Endothelial cell of hepatic sinusoid (primary cell): Measurements from ENCODE around the gene XPR1.
"Not testable (repeated sequence)": the region's sequence is repeated elsewhere in the genome, so short reads cannot be mapped to it uniquely, and the experiment has no call there.

Source experiments
- in situ Hi-C: cut with HindIII; loops from 2 replicates; pipeline ENCODE4 v1.10.0; 2017; ENCODE audit warnings: low sequenced_read_pairs

The XPR1 gene

GRCh38 chr1:180778782-180779398 is 147.1 kb downstream of the XPR1 start:
- in situ Hi-C loops, result no loop called here

- in situ Hi-C loops, result no loop called here
These were observed 147.8 kb downstream of the XPR1 start for GRCh38 chr1:180779584-180779983.

GRCh38 chr1:180781718-180782117 is 149.9 kb downstream of the XPR1 start:
- in situ Hi-C loops, result no loop called here

DNA sequence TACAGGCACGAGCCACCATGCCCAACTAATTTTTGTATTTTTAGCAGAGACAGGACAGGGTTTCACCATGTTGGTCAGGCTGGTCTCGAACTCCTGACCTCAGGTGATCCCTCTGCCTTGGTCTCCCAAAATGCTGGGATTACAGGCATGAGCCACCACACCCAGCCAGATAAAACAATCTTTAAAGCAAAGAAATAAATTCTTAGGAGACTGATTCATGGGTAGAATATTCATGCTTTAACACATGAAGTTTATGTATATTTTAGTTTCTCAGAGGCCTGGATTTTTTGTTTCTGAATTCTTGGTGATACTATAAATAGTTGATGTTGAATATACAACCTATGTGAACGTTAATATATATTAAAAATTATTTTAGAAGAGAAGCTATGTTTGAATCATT is 153.5 kb downstream of the XPR1 start:
- in situ Hi-C loops, result no loop called here

GRCh38 chr1:180785887-180786286 is 154.1 kb downstream of the XPR1 start:
- in situ Hi-C loops, result no loop called here

- in situ Hi-C loops, result no loop called here
These were observed 154.8 kb downstream of the XPR1 start for GRCh38 chr1:180786624-180787023.

DNA sequence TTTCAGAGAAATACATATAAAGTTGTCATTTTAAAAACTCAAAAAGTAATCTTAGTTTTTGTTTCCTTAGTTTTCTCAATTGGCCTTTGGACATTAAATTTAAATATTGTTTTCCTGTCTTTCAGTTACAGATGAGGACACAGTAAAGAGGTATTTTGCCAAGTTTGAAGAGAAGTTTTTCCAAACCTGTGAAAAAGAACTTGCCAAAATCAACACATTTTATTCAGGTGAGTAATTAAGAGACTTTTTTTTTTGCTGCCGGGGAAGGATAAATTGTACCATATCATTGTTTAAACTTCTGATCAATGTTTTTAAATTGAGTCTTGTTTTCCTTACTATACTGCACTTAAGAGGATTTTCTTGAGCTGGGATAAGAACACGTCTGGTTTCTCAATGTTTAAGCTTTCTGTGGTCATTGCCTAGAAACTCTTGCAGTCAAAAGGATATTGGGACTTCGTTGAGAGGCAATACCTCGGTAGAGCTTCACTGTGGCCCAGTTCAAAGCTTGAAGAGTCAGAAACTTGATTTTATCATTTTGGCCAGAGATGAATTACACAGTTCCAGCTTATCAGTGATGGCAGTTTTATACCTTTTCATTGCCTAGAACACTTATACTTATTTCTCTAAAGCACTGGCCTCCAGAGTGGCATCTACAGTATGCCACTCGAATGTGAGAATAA is 155.9 kb downstream of the XPR1 start:
- in situ Hi-C loops, result no loop called here

- in situ Hi-C loops, result no loop called here
These were observed 157.6 kb downstream of the XPR1 start for GRCh38 chr1:180789460-180789859.

- in situ Hi-C loops, result not testable (repeated sequence)
These were observed 159.3 kb downstream of the XPR1 start for GRCh38 chr1:180791152-180791551.

DNA sequence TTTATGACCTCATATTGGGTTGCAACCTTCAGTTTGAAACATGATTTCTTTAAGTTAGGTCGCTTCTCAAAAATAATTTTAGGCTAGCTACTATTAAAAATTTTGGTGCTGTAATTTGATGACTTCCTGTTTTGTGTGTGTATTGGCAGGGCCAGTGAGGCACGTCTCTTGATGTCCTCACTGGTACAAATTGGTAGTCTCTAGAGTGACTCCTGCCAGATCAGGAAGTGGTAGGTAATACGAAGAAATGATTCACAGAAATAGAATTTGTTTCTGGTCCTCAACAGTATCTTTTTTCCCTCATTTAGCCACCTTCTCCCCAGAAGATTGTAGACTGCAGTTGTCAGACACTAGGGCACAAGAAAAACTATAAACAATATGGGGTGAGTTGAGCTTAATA is 160.0 kb downstream of the XPR1 start:
- in situ Hi-C loops, result no loop called here

DNA sequence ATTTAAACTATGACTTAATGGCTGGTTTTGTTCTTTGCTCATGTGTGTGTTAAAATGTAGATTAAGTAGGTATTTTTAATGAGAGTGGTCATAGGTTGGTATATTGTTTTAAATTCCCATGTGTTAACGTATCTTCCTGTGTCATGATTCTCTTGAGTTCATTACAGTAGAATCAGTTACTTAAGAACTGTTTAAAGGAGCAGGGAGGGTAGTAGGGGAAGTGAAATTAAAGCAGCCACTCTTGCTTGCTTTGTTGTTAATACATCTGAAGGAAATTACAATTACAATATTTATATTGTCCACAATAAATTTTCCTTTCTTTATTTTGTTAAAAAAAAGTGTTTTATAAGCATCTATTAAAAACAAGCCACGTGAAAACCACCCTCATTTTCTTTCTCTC is 161.6 kb downstream of the XPR1 start:
- in situ Hi-C loops, result no loop called here

DNA sequence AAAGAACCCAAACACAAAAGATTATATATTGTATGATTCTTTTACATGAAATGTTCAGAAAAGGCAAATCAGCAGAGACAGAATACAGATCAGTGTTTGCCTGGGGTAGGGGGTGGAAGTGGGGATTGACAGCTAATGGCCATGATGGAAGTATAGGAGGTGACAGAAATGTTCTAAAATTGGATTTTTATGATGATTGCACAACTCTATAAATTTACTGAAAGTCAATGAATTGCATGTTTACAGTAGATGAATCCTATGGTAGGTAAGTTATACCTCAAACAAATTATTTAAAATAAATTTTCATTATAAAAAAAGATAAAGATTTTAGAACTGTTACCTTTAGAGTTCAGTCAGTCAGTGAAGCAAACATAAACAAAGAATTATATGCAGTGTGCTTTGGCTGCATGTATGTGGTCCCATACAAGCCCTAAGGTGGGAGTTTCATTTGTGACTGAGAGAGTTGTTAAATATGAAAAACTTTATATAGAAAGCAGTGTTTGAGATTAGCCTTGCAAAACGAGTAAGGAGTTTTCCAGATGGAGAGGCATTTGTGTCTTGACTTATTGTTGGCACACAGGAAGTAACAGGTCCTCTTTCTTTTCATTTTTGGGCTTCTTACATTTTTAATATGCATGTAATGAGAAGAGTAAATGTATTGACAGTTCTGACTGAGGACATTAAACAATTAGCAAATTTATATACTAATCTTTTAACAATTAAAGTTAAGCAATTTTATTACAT is 165.2 kb downstream of the XPR1 start:
- in situ Hi-C loops, result no loop called here

DNA sequence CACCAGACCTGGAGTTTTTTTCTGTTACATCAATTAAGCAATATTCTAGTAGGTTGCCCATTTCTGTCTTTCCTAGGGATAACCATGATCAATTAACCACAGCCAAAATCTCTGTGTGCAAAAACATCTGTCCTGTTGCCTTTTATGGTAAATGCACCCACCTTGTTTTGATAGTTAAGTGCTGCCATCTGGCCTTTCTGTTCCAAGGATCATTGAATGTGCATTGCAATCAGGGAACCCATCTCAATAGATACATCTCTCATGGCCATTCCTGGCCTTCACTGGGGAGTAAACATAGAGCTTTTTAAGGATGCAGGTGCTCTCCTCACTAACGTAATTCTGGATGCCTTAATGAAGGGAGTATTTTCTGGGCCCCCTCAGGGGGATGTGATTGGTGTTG is 169.1 kb downstream of the XPR1 start:
- in situ Hi-C loops, result no loop called here

DNA sequence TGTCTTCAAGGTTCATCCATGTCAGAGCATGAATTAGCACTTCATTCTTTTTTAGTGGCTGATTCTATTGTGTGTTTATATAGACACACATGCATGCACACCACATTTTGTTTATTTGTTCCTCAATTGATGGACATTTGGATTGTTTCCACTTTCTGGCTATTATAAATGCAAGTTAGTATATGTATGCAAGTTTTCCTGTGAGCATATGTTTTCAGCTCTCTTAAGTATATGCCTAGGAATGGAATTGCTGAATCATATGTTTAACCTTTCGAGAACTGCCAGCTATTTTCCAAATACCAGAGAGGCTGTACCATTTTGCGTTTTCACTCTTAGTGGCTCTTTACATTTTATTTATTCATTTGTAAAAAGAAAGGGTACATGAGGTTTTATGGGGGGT is 171.0 kb downstream of the XPR1 start:
- in situ Hi-C loops, result no loop called here

GRCh38 chr1:180805316-180805715 is 173.5 kb downstream of the XPR1 start:
- in situ Hi-C loops, result no loop called here

GRCh38 chr1:180811298-180811697 is 179.5 kb downstream of the XPR1 start:
- in situ Hi-C loops, result no loop called here

GRCh38 chr1:180811886-180812285 is 180.1 kb downstream of the XPR1 start:
- in situ Hi-C loops, result no loop called here

DNA sequence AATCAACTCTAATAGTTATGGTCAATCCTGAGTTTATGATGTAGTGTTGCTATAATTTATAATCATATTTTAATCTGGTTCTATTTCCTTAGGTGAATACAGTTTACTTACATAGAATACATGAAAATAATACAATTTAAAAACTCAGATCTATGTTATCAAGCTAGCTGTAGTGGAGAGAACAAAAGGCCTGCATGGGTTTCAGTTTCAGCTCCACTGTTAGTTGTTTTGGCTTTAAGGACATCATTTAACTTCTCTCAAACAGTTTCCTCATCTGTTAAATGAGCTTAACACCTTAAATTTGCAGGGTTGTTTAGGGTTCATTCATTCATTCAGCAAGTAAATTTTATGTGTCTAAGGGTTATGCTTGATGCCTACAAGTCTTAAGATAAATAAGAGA is 182.4 kb downstream of the XPR1 start:
- in situ Hi-C loops, result no loop called here

GRCh38 chr1:180815188-180815587 is 183.4 kb downstream of the XPR1 start:
- in situ Hi-C loops, result no loop called here

- in situ Hi-C loops, result no loop called here
These were observed 184.3 kb downstream of the XPR1 start for GRCh38 chr1:180816132-180816531.

GRCh38 chr1:180821970-180822369 is 190.1 kb downstream of the XPR1 start:
- in situ Hi-C loops, result no loop called here

- in situ Hi-C loops, result not testable (repeated sequence)
These were observed 199.7 kb downstream of the XPR1 start for GRCh38 chr1:180831507-180831906.
